Kidney epithelial cell (primary cell): ENCODE measurements around the gene GRHL3. TPM values are rescaled to one million over a fixed set of nuclear protein-coding genes. Genes with fewer than 3 reads are reported as not detected.

Source experiments
- DNase-seq: peaks from one replicate; pipeline ENCODE4 v3.0.0-alpha.2; 2010; ENCODE audit warnings: low read depth
- H3K27me3 ChIP-seq: 2 replicates; pipeline ENCODE4 v1.6.0; 2011; ENCODE audit warnings: low read length; ENCODE audit not compliant: control insufficient read depth, insufficient read depth
- H3K36me3 ChIP-seq: 2 replicates; pipeline ENCODE4 v1.5.1; 2011; ENCODE audit warnings: low read length; ENCODE audit not compliant: control insufficient read depth, insufficient read depth
- H3K4me3 ChIP-seq: 2 replicates; pipeline ENCODE4 v1.5.1; 2011; ENCODE audit warnings: low read depth, mild to moderate bottlenecking, control low read depth, low read length
- CTCF ChIP-seq: IDR thresholded peaks from 2 replicates; pipeline ENCODE4 v1.5.1; 2011; ENCODE audit warnings: mild to moderate bottlenecking, moderate library complexity, low read length, control low read depth, inconsistent platforms; ENCODE audit not compliant: insufficient read depth, poor library complexity, severe bottlenecking
- total RNA-seq: library from RNA; depleted of rRNA; stranded (reverse); fragments of >200 nt; gene quantifications from 2 replicates; pipeline ENCODE4 v1.2.3, GENCODE V29; 2015

GRHL3 gene
- total RNA-seq, 1 donor from 2014 or later: 12.5 TPM

- H3K36me3 ChIP-seq: no peaks in the 10 kb centered on the region
- no peak for TF ChIP-seq CTCF
- H3K27me3 ChIP-seq: no peaks in the 10 kb centered on the region
- no peak overlapping the region for H3K4me3 ChIP-seq
- no peak for DNase-seq
These were observed 44.8 kb downstream of the GRHL3 start for GRCh38 chr1:24363994-24364393.

- no peak for TF ChIP-seq CTCF
- DNase-seq: no peak
- H3K27me3 ChIP-seq: no peaks in the 10 kb centered on the region
- H3K4me3 ChIP-seq: no peak overlapping the region
- no peaks in the 10 kb centered on the region for H3K36me3 ChIP-seq
These were observed 45.4 kb downstream of the GRHL3 start for GRCh38 chr1:24364605-24364974.

- H3K4me3 ChIP-seq: no peak overlapping the region
- no peaks in the 10 kb centered on the region for H3K36me3 ChIP-seq
- TF ChIP-seq CTCF: no peak
- no peaks in the 10 kb centered on the region for H3K27me3 ChIP-seq
- peak; percentile 67 for DNase-seq
These were observed 46.0 kb downstream of the GRHL3 start for GRCh38 chr1:24364975-24365678.

- H3K4me3 ChIP-seq: no peak overlapping the region
- TF ChIP-seq CTCF: no peak
- H3K36me3 ChIP-seq: no peaks in the 10 kb centered on the region
- no peak for DNase-seq
- H3K27me3 ChIP-seq: no peaks in the 10 kb centered on the region
These were observed 47.5 kb downstream of the GRHL3 start for GRCh38 chr1:24366707-24367106.

GRCh38 chr1:24369199-24369598 lies 50.0 kb downstream of the GRHL3 start:
- no peak for TF ChIP-seq CTCF
- H3K4me3 ChIP-seq: no peak overlapping the region
- DNase-seq: no peak
- H3K36me3 ChIP-seq: no peaks in the 10 kb centered on the region
- no peaks in the 10 kb centered on the region for H3K27me3 ChIP-seq

- H3K27me3 ChIP-seq: no peaks in the 10 kb centered on the region
- H3K4me3 ChIP-seq: no peak overlapping the region
- TF ChIP-seq CTCF: no peak
- H3K36me3 ChIP-seq: no peaks in the 10 kb centered on the region
- no peak for DNase-seq
These were observed 50.6 kb downstream of the GRHL3 start for GRCh38 chr1:24369801-24370200.
